Measurements from ENCODE around the gene AGBL3. TPM values are rescaled to one million over a fixed set of nuclear protein-coding genes. Genes with fewer than 3 reads are reported as not detected.
"Not testable (repeated sequence)": the region's sequence is repeated elsewhere in the genome, so short reads cannot be mapped to it uniquely, and the experiment has no call there.

The AGBL3 gene
- total RNA-seq, 2 donors from 2014 or later, result 2.2 to 2.8 TPM

GRCh38 chr7:135109562-135109961 is 123.3 kb downstream of the AGBL3 start:
- DNase-seq (ENCODE audit: low spot score) (no peak), ATAC-seq (no peak)
- H3K4me3 Mint-ChIP-seq, result no peak overlapping the region
- no peaks in the 10 kb centered on the region for H3K27me3 Mint-ChIP-seq
- peaks cover 12% of the 10 kb centered on the region for H3K36me3 Mint-ChIP-seq
- peaks cover 4% of the 10 kb centered on the region for H3K9me3 Mint-ChIP-seq
- H3K27ac Mint-ChIP-seq, result no peak overlapping the region
- no peaks in the 10 kb centered on the region for H3K4me1 Mint-ChIP-seq (ENCODE audit: low read depth in 2 of 2)

GRCh38 chr7:135109976-135110375 is 123.7 kb downstream of the AGBL3 start:
- Mint-ChIP-seq H3K27ac (no peak overlapping the region), H3K4me1 (ENCODE audit: low read depth in 2 of 2) (no peaks in the 10 kb centered on the region), H3K9me3 (peaks cover 8% of the 10 kb centered on the region), H3K36me3 (peaks cover 12% of the 10 kb centered on the region), H3K4me3 (no peak overlapping the region), H3K27me3 (no peaks in the 10 kb centered on the region)
- DNase-seq (ENCODE audit: low spot score), result no peak
- ATAC-seq, result no peak

- no peak for ATAC-seq
- H3K27me3 Mint-ChIP-seq, result no peaks in the 10 kb centered on the region
- DNase-seq (ENCODE audit: low spot score), result no peak
- no peak overlapping the region for H3K4me3 Mint-ChIP-seq
- peaks cover 8% of the 10 kb centered on the region for H3K9me3 Mint-ChIP-seq
- H3K36me3 Mint-ChIP-seq, result peaks cover 12% of the 10 kb centered on the region
- no peak overlapping the region for H3K27ac Mint-ChIP-seq
- H3K4me1 Mint-ChIP-seq (ENCODE audit: low read depth in 2 of 2), result no peaks in the 10 kb centered on the region
Observed at GRCh38 chr7:135111379-135111778, 125.1 kb downstream of the AGBL3 start.

- H3K9me3 Mint-ChIP-seq, result peaks cover 4% of the 10 kb centered on the region
- ATAC-seq, result no peak
- H3K4me3 Mint-ChIP-seq, result no peak overlapping the region
- H3K27ac Mint-ChIP-seq, result no peak overlapping the region
- H3K36me3 Mint-ChIP-seq, result peaks cover under 1% of the 10 kb centered on the region
- no peaks in the 10 kb centered on the region for H3K27me3 Mint-ChIP-seq
- H3K4me1 Mint-ChIP-seq (ENCODE audit: low read depth in 2 of 2), result no peaks in the 10 kb centered on the region
- no peak for DNase-seq (ENCODE audit: low spot score)
Observed at GRCh38 chr7:135114622-135115021, 128.3 kb downstream of the AGBL3 start.

- peaks cover 12% of the 10 kb centered on the region for H3K36me3 Mint-ChIP-seq
- DNase-seq (ENCODE audit: low spot score) (no peak), ATAC-seq (no peak)
- H3K4me3 Mint-ChIP-seq, result no peak overlapping the region
- H3K9me3 Mint-ChIP-seq, result peaks cover 9% of the 10 kb centered on the region
- H3K27ac Mint-ChIP-seq, result no peak overlapping the region
- H3K4me1 Mint-ChIP-seq (ENCODE audit: low read depth in 2 of 2), result no peaks in the 10 kb centered on the region
- no peaks in the 10 kb centered on the region for H3K27me3 Mint-ChIP-seq
Observed at GRCh38 chr7:135117096-135117495, 130.8 kb downstream of the AGBL3 start.

- no peak for DNase-seq (ENCODE audit: low spot score)
- Mint-ChIP-seq H3K4me3 (no peak overlapping the region), H3K36me3 (peaks cover 24% of the 10 kb centered on the region), H3K9me3 (peaks cover 10% of the 10 kb centered on the region), H3K27me3 (no peaks in the 10 kb centered on the region), H3K4me1 (ENCODE audit: low read depth in 2 of 2) (peaks cover 5 to 6% of the 10 kb centered on the region in 2 donors), H3K27ac (no peak overlapping the region)
- no peak for ATAC-seq
Observed at GRCh38 chr7:135121868-135122267, 135.6 kb downstream of the AGBL3 start.

- Mint-ChIP-seq H3K9me3 (peaks cover 10% of the 10 kb centered on the region), H3K36me3 (peaks cover 23% of the 10 kb centered on the region)
- H3K27me3 Mint-ChIP-seq; H3K4me1 Mint-ChIP-seq (ENCODE audit: low read depth in 2 of 2); H3K4me3 Mint-ChIP-seq; DNase-seq (ENCODE audit: low spot score); ATAC-seq; H3K27ac Mint-ChIP-seq: not testable (repeated sequence)
Observed at GRCh38 chr7:135124631-135125030, 138.3 kb downstream of the AGBL3 start.

- Mint-ChIP-seq H3K4me3 (no peak overlapping the region), H3K36me3 (peaks cover 24% of the 10 kb centered on the region), H3K4me1 (ENCODE audit: low read depth in 2 of 2) (peaks cover 5 to 6% of the 10 kb centered on the region in 2 donors), H3K9me3 (peaks cover 9% of the 10 kb centered on the region), H3K27ac (no peak overlapping the region), H3K27me3 (no peaks in the 10 kb centered on the region)
- DNase-seq (ENCODE audit: low spot score) (no peak), ATAC-seq (no peak)
Observed at GRCh38 chr7:135128931-135129330, 142.6 kb downstream of the AGBL3 start.

GRCh38 chr7:135129579-135129978 is 143.3 kb downstream of the AGBL3 start:
- Mint-ChIP-seq H3K4me1 (ENCODE audit: low read depth in 2 of 2) (peaks cover 4 to 5% of the 10 kb centered on the region in 2 donors), H3K27ac (no peak overlapping the region), H3K4me3 (no peak overlapping the region), H3K36me3 (peaks cover 23% of the 10 kb centered on the region), H3K27me3 (no peaks in the 10 kb centered on the region), H3K9me3 (peaks cover 9% of the 10 kb centered on the region)
- DNase-seq (ENCODE audit: low spot score) (no peak), ATAC-seq (no peak)

- H3K27ac Mint-ChIP-seq, result no peak overlapping the region
- H3K27me3 Mint-ChIP-seq, result no peaks in the 10 kb centered on the region
- no peak for DNase-seq (ENCODE audit: low spot score)
- no peak overlapping the region for H3K4me3 Mint-ChIP-seq
- no peaks in the 10 kb centered on the region for H3K9me3 Mint-ChIP-seq
- no peak for ATAC-seq
- peaks cover 29 to 34% of the 10 kb centered on the region in 2 donors for H3K4me1 Mint-ChIP-seq (ENCODE audit: low read depth in 2 of 2)
- peaks cover 7% of the 10 kb centered on the region for H3K36me3 Mint-ChIP-seq
Observed at GRCh38 chr7:135143885-135144668, 157.8 kb downstream of the AGBL3 start.

- ATAC-seq, result peak; percentile 21
- no peak for DNase-seq (ENCODE audit: low spot score)
- Mint-ChIP-seq H3K9me3 (no peaks in the 10 kb centered on the region), H3K4me1 (ENCODE audit: low read depth in 2 of 2) (peaks cover 47 to 59% of the 10 kb centered on the region in 2 donors), H3K27ac (peak overlapping the region; percentile 95 to 99), H3K4me3 (peak overlapping the region; percentile 93), H3K36me3 (peaks cover 6% of the 10 kb centered on the region), H3K27me3 (no peaks in the 10 kb centered on the region)
Observed at GRCh38 chr7:135147341-135147898, 161.1 kb downstream of the AGBL3 start.

- Mint-ChIP-seq H3K4me1 (ENCODE audit: low read depth in 2 of 2) (peaks cover 52 to 59% of the 10 kb centered on the region in 2 donors), H3K9me3 (peaks cover 4% of the 10 kb centered on the region), H3K4me3 (peak within 1 kb of the TSS; percentile 93), H3K27ac (peak within 1 kb of the TSS; percentile 95 to 99), H3K27me3 (no peaks in the 10 kb centered on the region), H3K36me3 (peaks cover 13% of the 10 kb centered on the region)
- ATAC-seq (peak; percentile 90 to 91), DNase-seq (ENCODE audit: low spot score) (no peak)
Observed at GRCh38 chr7:135147899-135148721, 161.8 kb downstream of the AGBL3 start, which contains the start of gene TMEM140. Gene TMEM140, plus strand, starts transcription at chr7:135148072. Its CDS starts 16,370 bp downstream, at chr7:135164442.

- H3K27ac Mint-ChIP-seq, result peak overlapping the region; percentile 95 to 99
- DNase-seq (ENCODE audit: low spot score), result no peak
- H3K9me3 Mint-ChIP-seq, result peaks cover 16% of the 10 kb centered on the region
- H3K4me1 Mint-ChIP-seq (ENCODE audit: low read depth in 2 of 2), result peaks cover 61 to 76% of the 10 kb centered on the region in 2 donors
- ATAC-seq, result no peak
- H3K27me3 Mint-ChIP-seq, result no peaks in the 10 kb centered on the region
- peaks cover 31% of the 10 kb centered on the region for H3K36me3 Mint-ChIP-seq
- peak overlapping the region; percentile 93 for H3K4me3 Mint-ChIP-seq
Observed at GRCh38 chr7:135150072-135150782, 163.9 kb downstream of the AGBL3 start.

All from natural killer cell treated with Interleukin-12 subunit alpha and Interleukin-12 subunit beta and Interleukin-15 and Interleukin-18, amount 100 ng/mL, for 72 hours (primary cell).